Ovary (tissue), 9 donors: ENCODE measurements around the gene BAZ2B. TPM values are rescaled to one million over a fixed set of nuclear protein-coding genes. Genes with fewer than 3 reads are reported as not detected.

Experiments
- DNase-seq, 5 donors: peaks; one replicate each; pipeline ENCODE4 v3.0.0-alpha.2; 2019 to 2020
- H3K27ac ChIP-seq, 2 donors: fragments of 200-600 bp; one replicate each; pipeline versions ENCODE4 v1.5.1 to v1.8.0; 2019 to 2022
- H3K27me3 ChIP-seq: fragments of 200-600 bp; one replicate; pipeline ENCODE4 v1.8.0; 2022
- H3K36me3 ChIP-seq: fragments of 200-600 bp; sonication (generic); one replicate; pipeline ENCODE4 v1.5.1; 2019
- H3K4me1 ChIP-seq: one replicate; pipeline ENCODE4 v1.8.1; 2013; ENCODE audit warnings: mild to moderate bottlenecking, moderate library complexity; ENCODE audit not compliant: insufficient read depth
- H3K4me3 ChIP-seq: fragments of 200-600 bp; sonication (generic); one replicate; pipeline ENCODE4 v1.5.1; 2017
- H3K9me3 ChIP-seq, 2 donors: fragments of 200-600 bp in 1 of 2; sonication (generic) in 1 of 2; one replicate each; pipeline versions ENCODE4 v1.5.1 to v1.8.1; 2013 to 2019; ENCODE audit warnings: mild to moderate bottlenecking in 1 of 2, moderate library complexity in 1 of 2
- CTCF ChIP-seq, 3 donors: fragments of 450-650 bp in 2 of 3; fragments of 200-600 bp in 1 of 3; IDR thresholded peaks; one replicate each; pipeline versions ENCODE4 v1.5.1 to v1.8.0; 2016 to 2022; ENCODE audit warnings: antibody characterized with exemption in 3 of 3, mild to moderate bottlenecking in 1 of 3
- EP300 ChIP-seq: sonication (generic); formaldehyde crosslinking; IDR thresholded peaks from one replicate; pipeline ENCODE4 v1.6.1; 2017; ENCODE audit warnings: antibody characterized with exemption
- POLR2A ChIP-seq: fragments of 450-650 bp; IDR thresholded peaks from one replicate; pipeline ENCODE4 v1.6.1; 2017; ENCODE audit warnings: antibody characterized with exemption, mild to moderate bottlenecking, moderate library complexity
- whole genome bisulfite sequencing, 3 donors: extraction: QIAGEN DNeasy Blood & Tissue Kit in 1 of 3; methylation state at CpG; one replicate each; pipeline versions ENCODE4 v1.1.5 to v1.1.7; 2013 to 2017; 5-methylcytosine and 5-hydroxymethylcytosine counted together
- intact Hi-C, 4 donors: fragments of 100-400 bp; cut with DNase I; formaldehyde crosslinking; loops; one replicate each; pipeline versions ENCODE4 v1.11.0 to v1.15.1; 2022 to 2023
- polyA plus RNA-seq, 2 donors: library from polyadenylated mRNA; stranded (reverse); fragments of 200-250 nt in 1 of 2; fragments of 350-450 nt in 1 of 2; fragmentation: Illumina TruSeq in 1 of 2; extraction: RNeasy Lipid Tissue Mini Kit (QIAGEN cat#74804) in 1 of 2; gene quantifications; one replicate each; pipeline ENCODE4 v1.2.3, GENCODE V29; 2013 to 2014
- total RNA-seq, 7 donors: library from RNA; depleted of rRNA in 2 of 7; stranded (reverse); fragments of >200 nt in 2 of 7; fragmentation: NEBNext Ultra II Directional in 3 of 7; extraction: Animal tissue kit (Norgen Biotek cat#: 25700) in 3 of 7; gene quantifications; one replicate each; pipeline versions ENCODE4 v1.1.0 to v1.2.4, GENCODE V29; 2016 to 2023
- donor health status: DM: no; HTN: no; CAD: no; lungs with moderate emphysema.
- donor health status: DM: no; HTN: no; CAD: no.
- donor health status: Bipolar disorder and iron deficiency.
- donor health status: DM: yes; HTN: yes; CAD: no.
- donor health status: DM: no; HTN: no; CAD: no.
- donor health status: DM: yes; HTN: yes; CAD: no.

BAZ2B gene
- total and polyA plus RNA-seq, 9 donors = 31.8 to 131 (median 99.4) TPM

- no peak overlapping the region for H3K4me3 ChIP-seq
- intact Hi-C loops = no loop called here
- H3K36me3 ChIP-seq = no peaks in the 10 kb centered on the region
- H3K27me3 ChIP-seq = no peaks in the 10 kb centered on the region
- DNase-seq = no peak
- no peak overlapping the region for H3K27ac ChIP-seq
- H3K4me1 ChIP-seq = no peaks in the 10 kb centered on the region
- H3K9me3 ChIP-seq = no peaks in the 10 kb centered on the region
- WGBS, 3 donors = 94 to 95% (median 94%) methylated on average over 8 of the region's 8 CpGs
- TF ChIP-seq EP300 = no peak
- TF ChIP-seq CTCF (IDR thresholded peaks at IDR 0.05) = no peak
- TF ChIP-seq POLR2A = no peak
These were observed 260.2 kb downstream of the BAZ2B start for GRCh38 chr2:159356053-159356554.

GRCh38 chr2:159351977-159352376 lies 264.4 kb downstream of the BAZ2B start:
- no peaks in the 10 kb centered on the region for H3K9me3 ChIP-seq
- H3K4me3 ChIP-seq = no peak overlapping the region
- intact Hi-C loops = no loop called here
- no peaks in the 10 kb centered on the region for H3K4me1 ChIP-seq
- no peaks in the 10 kb centered on the region for H3K27me3 ChIP-seq
- no peak for TF ChIP-seq EP300
- no peak for TF ChIP-seq CTCF (IDR thresholded peaks at IDR 0.05)
- TF ChIP-seq POLR2A = no peak
- H3K36me3 ChIP-seq = no peaks in the 10 kb centered on the region
- no peak overlapping the region for H3K27ac ChIP-seq
- WGBS, 3 donors = 76 to 83% (median 83%) methylated on average over 3 of the region's 3 CpGs
- DNase-seq = no peak

- no peak for TF ChIP-seq EP300
- TF ChIP-seq POLR2A = no peak
- no peak for TF ChIP-seq CTCF (IDR thresholded peaks at IDR 0.05)
- Histone ChIP-seq H3K27ac (no peak overlapping the region), H3K36me3 (no peaks in the 10 kb centered on the region), H3K27me3 (no peaks in the 10 kb centered on the region), H3K9me3 (no peaks in the 10 kb centered on the region), H3K4me3 (no peak overlapping the region), H3K4me1 (no peaks in the 10 kb centered on the region)
- 84 to 90% (median 84%) methylated on average over 6 of the region's 6 CpGs for WGBS, 3 donors
- intact Hi-C loops = no loop called here
- no peak for DNase-seq
These were observed 266.6 kb downstream of the BAZ2B start for GRCh38 chr2:159349674-159350299.

- no peaks in the 10 kb centered on the region for H3K4me1 ChIP-seq
- H3K27me3 ChIP-seq = no peaks in the 10 kb centered on the region
- no peak overlapping the region for H3K4me3 ChIP-seq
- 93 to 95% (median 95%) methylated on average over 5 of the region's 5 CpGs for WGBS, 3 donors
- no peak overlapping the region for H3K27ac ChIP-seq
- TF ChIP-seq EP300 (no peak), CTCF (IDR thresholded peaks at IDR 0.05) (no peak), POLR2A (no peak)
- H3K36me3 ChIP-seq = no peaks in the 10 kb centered on the region
- no peak for DNase-seq
- no peaks in the 10 kb centered on the region for H3K9me3 ChIP-seq
- intact Hi-C loops = no loop called here
These were observed 289.6 kb downstream of the BAZ2B start for GRCh38 chr2:159326569-159327255.
